Breast epithelium (tissue), 4 donors: ENCODE results near the gene HSPD1. TPM values are rescaled to one million over a fixed set of nuclear protein-coding genes. Genes with fewer than 3 reads are reported as not detected.
A peak's percentile ranks its signal among the peaks of the same experiment; 100 is the strongest.

Experiments
- DNase-seq, 2 donors: peaks; one replicate each; pipeline ENCODE4 v3.0.0-alpha.2; 2019; ENCODE audit warnings: low spot score in 2 of 2
- H3K27ac ChIP-seq, 2 donors: fragments of 200-600 bp; sonication (generic) in 1 of 2; one replicate each; pipeline ENCODE4 v1.5.1; 2016 to 2019; ENCODE audit warnings: mild to moderate bottlenecking in 1 of 2
- H3K27me3 ChIP-seq, 2 donors: fragments of 200-600 bp; sonication (generic) in 1 of 2; one replicate each; pipeline versions ENCODE4 v1.5.1 to v1.6.0; 2017 to 2019; ENCODE audit warnings: control low read depth in 1 of 2, mild to moderate bottlenecking in 1 of 2
- H3K36me3 ChIP-seq: fragments of 200-600 bp; one replicate; pipeline ENCODE4 v1.5.1; 2019
- H3K4me1 ChIP-seq, 2 donors: fragments of 200-600 bp; sonication (generic); one replicate each; pipeline ENCODE4 v1.5.1; 2016 to 2019; ENCODE audit warnings: control low read depth in 1 of 2
- H3K4me3 ChIP-seq, 3 donors: fragments of 200-600 bp; sonication (generic); 1 replicate in 2 of 3; 2 replicates in 1 of 3; pipeline ENCODE4 v1.5.1; 2016 to 2019; ENCODE audit warnings: mild to moderate bottlenecking in 3 of 3, moderate library complexity in 2 of 3
- H3K9me3 ChIP-seq, 2 donors: fragments of 200-600 bp; sonication (generic) in 1 of 2; one replicate each; pipeline ENCODE4 v1.5.1; 2016 to 2019; ENCODE audit warnings: control low read depth in 1 of 2
- POLR2A ChIP-seq: fragments of 450-650 bp; IDR thresholded peaks from one replicate; pipeline ENCODE4 v1.6.1; 2016; ENCODE audit warnings: antibody characterized with exemption, mild to moderate bottlenecking, moderate library complexity
- POLR2AphosphoS5 ChIP-seq, 3 donors: sonication (generic); formaldehyde crosslinking; IDR thresholded peaks; one replicate each; pipeline ENCODE4 v1.6.1; 2017; ENCODE audit warnings: antibody characterized with exemption in 3 of 3
- intact Hi-C: fragments of 100-400 bp; cut with DNase I; formaldehyde crosslinking; loops from one replicate; pipeline ENCODE4 v1.15.1; 2023; ENCODE audit warnings: low total_unique reads
- total RNA-seq, 3 donors: library from RNA; depleted of rRNA; stranded (reverse); fragments of >200 nt; gene quantifications; one replicate each; pipeline ENCODE4 v1.1.0, GENCODE V29; 2016
- TF ChIP-seq, protein P1 (sequence below), 3 donors: fragments of 450-650 bp; IDR thresholded peaks; one replicate each; pipeline ENCODE4 v1.5.1; 2016 to 2017; ENCODE audit warnings: antibody characterized with exemption in 3 of 3, mild to moderate bottlenecking in 3 of 3, moderate library complexity in 3 of 3

HSPD1 gene
- 100 to 1,000 TPM; 108 to 227 (median 205) TPM for total RNA-seq

- DNase-seq = peak; percentile 96 to 97
- TF ChIP-seq, protein P1, sequence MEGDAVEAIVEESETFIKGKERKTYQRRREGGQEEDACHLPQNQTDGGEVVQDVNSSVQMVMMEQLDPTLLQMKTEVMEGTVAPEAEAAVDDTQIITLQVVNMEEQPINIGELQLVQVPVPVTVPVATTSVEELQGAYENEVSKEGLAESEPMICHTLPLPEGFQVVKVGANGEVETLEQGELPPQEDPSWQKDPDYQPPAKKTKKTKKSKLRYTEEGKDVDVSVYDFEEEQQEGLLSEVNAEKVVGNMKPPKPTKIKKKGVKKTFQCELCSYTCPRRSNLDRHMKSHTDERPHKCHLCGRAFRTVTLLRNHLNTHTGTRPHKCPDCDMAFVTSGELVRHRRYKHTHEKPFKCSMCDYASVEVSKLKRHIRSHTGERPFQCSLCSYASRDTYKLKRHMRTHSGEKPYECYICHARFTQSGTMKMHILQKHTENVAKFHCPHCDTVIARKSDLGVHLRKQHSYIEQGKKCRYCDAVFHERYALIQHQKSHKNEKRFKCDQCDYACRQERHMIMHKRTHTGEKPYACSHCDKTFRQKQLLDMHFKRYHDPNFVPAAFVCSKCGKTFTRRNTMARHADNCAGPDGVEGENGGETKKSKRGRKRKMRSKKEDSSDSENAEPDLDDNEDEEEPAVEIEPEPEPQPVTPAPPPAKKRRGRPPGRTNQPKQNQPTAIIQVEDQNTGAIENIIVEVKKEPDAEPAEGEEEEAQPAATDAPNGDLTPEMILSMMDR (IDR thresholded peaks at IDR 0.05) = peak; percentile 5 to 37 (median 34)
- TF ChIP-seq POLR2AphosphoS5 (IDR thresholded peaks at IDR 0.05) = peak; percentile 66 to 80 (median 77)
- TF ChIP-seq POLR2A = peak; percentile 72
- H3K27ac ChIP-seq = peak within 1 kb of the TSS; percentile 97 to 98
- H3K9me3 ChIP-seq = no peaks in the 10 kb centered on the region
- no peaks in the 10 kb centered on the region for H3K36me3 ChIP-seq
- H3K4me3 ChIP-seq = peak within 1 kb of the TSS; percentile 77 to 92 (median 80)
- intact Hi-C loops = loop anchor here (5.0 kb wide), 1 partner anchor 1962 kb away; no protein-coding TSS in a partner anchor
- no peaks in the 10 kb centered on the region for H3K27me3 ChIP-seq
- peaks cover 0 to 26% of the 10 kb centered on the region in 2 donors for H3K4me1 ChIP-seq
Measured at GRCh38 chr2:197499594-197500502, at the start of gene HSPD1, which contains the start of gene HSPE1. HSPD1 (minus strand) TSS chr2:197499840; CDS start chr2:197498848, 992 bp downstream. HSPE1 (plus strand) TSS chr2:197500379; CDS start chr2:197500437, 58 bp downstream.

DNA sequence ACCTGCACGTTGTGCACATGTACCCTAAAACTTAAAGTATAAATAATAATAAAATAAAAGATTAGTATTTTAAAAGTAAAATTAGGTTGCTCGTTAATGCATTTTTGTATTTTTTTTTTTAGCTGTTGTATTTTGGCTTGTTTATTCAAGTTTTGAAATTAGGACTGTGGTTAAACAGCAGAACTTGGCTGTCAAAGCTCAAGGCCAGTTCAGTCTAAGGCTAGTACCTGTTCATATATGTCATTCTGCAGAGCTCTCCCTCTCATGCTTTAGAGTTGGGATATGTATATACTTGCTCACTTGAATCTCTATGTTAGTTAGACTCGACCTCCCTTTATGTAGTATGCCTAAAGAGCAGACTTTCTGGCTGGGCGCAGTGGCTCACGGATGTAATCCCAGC lies 48.9 kb upstream of the HSPD1 start:
- intact Hi-C loops = no loop called here
- Histone ChIP-seq H3K9me3 (no peaks in the 10 kb centered on the region), H3K27ac (no peak overlapping the region), H3K4me3 (no peak overlapping the region), H3K36me3 (no peaks in the 10 kb centered on the region), H3K27me3 (no peaks in the 10 kb centered on the region), H3K4me1 (no peaks in the 10 kb centered on the region)
- TF ChIP-seq POLR2A (no peak), POLR2AphosphoS5 (IDR thresholded peaks at IDR 0.05) (no peak)
- DNase-seq = no peak

- H3K4me3 ChIP-seq = no peak overlapping the region
- H3K27me3 ChIP-seq = no peaks in the 10 kb centered on the region
- no peak for DNase-seq
- H3K9me3 ChIP-seq = no peaks in the 10 kb centered on the region
- H3K36me3 ChIP-seq = no peaks in the 10 kb centered on the region
- H3K4me1 ChIP-seq = no peaks in the 10 kb centered on the region
- intact Hi-C loops = no loop called here
- no peak overlapping the region for H3K27ac ChIP-seq
- TF ChIP-seq POLR2AphosphoS5 (IDR thresholded peaks at IDR 0.05) (no peak), POLR2A (no peak)
- TF ChIP-seq, protein P1 (IDR thresholded peaks at IDR 0.05) = no peak
Measured at GRCh38 chr2:197547163-197547900, 47.7 kb upstream of the HSPD1 start.

DNA sequence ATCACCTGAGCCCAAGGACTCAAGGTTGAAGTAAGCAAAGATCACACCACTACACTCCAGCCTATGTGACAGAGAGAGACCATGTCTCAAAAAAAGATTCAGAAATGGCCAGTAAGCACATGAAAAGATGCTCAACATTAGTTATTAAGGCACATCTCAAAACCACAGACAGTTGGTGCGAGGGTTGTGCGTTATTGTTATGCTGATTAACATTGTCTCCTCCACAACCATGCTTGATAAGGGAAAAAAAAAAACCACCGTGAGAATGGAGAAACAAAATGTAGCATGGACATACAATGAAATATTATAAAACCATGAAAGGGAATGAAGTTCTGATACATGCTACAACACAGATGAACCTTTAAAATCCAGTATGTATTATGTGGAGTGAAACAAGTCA lies 43.6 kb upstream of the HSPD1 start:
- no peak for TF ChIP-seq POLR2AphosphoS5 (IDR thresholded peaks at IDR 0.05)
- TF ChIP-seq, protein P1 (IDR thresholded peaks at IDR 0.05) = no peak
- TF ChIP-seq POLR2A = no peak
- Histone ChIP-seq H3K9me3 (no peaks in the 10 kb centered on the region), H3K27ac (no peak overlapping the region), H3K4me1 (no peaks in the 10 kb centered on the region), H3K36me3 (no peaks in the 10 kb centered on the region), H3K27me3 (no peaks in the 10 kb centered on the region), H3K4me3 (no peak overlapping the region)
- DNase-seq = no peak
- intact Hi-C loops = no loop called here

- no peak for TF ChIP-seq POLR2AphosphoS5 (IDR thresholded peaks at IDR 0.05)
- no peak overlapping the region for H3K4me3 ChIP-seq
- H3K9me3 ChIP-seq = no peaks in the 10 kb centered on the region
- no peaks in the 10 kb centered on the region for H3K4me1 ChIP-seq
- intact Hi-C loops = no loop called here
- H3K27me3 ChIP-seq = no peaks in the 10 kb centered on the region
- DNase-seq = no peak
- H3K27ac ChIP-seq = no peak overlapping the region
- H3K36me3 ChIP-seq = no peaks in the 10 kb centered on the region
Measured at GRCh38 chr2:197539734-197540133, 40.1 kb upstream of the HSPD1 start.
